ENCODE data around the gene TERF2IP.

Gene TERF2IP, protein sequence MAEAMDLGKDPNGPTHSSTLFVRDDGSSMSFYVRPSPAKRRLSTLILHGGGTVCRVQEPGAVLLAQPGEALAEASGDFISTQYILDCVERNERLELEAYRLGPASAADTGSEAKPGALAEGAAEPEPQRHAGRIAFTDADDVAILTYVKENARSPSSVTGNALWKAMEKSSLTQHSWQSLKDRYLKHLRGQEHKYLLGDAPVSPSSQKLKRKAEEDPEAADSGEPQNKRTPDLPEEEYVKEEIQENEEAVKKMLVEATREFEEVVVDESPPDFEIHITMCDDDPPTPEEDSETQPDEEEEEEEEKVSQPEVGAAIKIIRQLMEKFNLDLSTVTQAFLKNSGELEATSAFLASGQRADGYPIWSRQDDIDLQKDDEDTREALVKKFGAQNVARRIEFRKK

GRCh38 chr16:75647492-75648264 lies at the start of gene TERF2IP, which contains the start of gene KARS1:
Gene TERF2IP (plus strand): TSS chr16:75647773. CDS start chr16:75647883, 110 bp downstream.
Gene KARS1 (minus strand): TSS chr16:75647665. CDS start chr16:75647639, 26 bp downstream.
- DNase-seq: peak; percentile 93

GRCh38 chr16:75599452-75600277 lies 47.9 kb upstream of the TERF2IP start:
- no peak for DNase-seq

DNA sequence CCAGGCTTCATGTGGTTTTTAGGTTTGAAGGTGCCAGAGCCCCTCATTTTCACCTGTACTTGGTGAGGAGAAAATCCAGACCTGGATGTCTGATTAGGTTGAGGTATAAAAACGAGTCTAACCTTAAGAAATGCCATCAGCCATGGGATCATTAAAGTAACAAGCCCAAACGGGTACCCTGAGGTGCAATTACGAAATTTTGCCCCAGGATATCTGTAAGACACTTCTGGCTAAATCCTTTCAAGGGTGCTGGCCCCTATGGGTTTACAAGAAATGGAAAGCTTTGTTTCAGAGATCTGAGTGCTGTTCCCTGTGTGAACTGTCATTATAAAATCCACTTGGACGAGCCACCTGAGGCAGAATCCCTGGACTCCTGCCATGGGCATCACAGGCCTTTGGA lies 44.3 kb upstream of the TERF2IP start:
- no peak for DNase-seq

DNA sequence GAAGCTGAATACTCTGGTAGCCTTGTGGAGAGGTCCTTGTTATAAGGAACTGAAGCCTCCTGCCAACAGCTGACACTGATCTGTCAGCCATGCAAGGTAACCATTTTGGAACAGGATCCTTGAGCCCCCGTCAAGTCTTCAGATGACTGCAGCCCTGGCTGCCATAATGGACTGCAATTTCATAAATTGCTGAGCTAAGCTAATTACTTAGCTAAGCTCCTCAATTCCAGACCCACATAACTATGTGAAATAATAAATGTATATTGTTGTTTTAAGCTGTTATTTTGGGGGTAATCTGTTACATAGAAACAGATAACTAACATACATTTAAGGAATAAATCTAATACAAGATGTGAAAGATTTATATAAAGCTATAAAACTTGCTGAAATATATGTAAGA lies 41.1 kb upstream of the TERF2IP start:
- no peak for DNase-seq

DNA sequence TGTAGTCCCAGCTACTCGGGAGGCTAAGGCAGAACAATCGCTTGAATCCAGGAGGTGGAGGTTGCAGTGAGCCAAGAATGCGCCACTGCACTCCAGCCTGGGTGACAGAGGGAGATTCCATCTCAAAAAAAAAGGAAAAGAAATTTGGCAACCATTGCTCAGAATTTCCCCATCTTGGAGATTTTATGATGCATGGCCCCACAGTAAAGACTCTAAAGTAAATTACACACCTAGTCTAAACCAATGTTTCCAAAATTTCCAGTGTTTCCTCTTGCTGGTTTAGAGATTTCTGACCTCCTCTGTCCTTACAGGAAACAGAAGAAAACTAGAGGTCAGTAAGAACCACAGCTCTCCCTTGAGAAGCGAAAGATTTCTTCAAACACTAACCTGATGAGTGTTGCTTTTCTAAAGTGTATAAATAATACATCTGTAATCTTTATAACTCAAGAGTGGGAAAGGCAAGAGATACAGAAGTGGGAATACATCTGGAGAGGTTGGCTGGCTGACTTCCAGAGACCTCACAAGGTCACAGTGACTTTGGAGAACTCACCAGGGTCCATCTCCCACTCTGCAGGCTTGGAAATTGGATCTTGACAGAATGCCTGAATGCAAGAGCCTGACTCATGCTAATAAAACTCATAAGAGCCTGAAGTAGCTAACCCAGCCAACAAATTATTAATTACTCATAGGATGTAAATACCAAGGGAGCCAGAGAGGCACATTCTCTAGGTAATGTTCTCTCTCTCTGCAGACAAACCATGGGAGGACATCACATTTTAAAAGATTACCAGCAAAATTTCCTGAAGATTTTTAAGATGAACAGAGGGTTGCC lies 33.3 kb upstream of the TERF2IP start:
- DNase-seq: no peak

DNA sequence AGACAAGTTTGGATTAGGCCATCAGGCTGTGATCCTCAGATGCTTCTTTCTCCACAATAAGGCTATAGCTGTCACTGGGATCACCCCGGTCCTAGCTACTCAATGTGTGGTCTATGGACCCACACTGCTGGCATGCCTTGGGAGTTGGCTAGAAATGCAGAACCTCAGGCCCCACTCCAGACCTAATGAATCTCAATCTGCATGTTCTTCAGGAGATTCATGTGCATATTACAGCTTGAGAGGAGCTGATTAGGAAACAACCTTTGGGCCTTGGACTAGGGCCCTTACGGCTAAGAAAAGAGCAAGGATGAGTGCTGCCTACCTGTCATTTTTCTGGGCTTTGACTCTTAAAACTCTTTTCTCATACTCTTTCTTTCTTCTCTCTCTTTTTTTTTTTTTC lies 32.0 kb upstream of the TERF2IP start:
- no peak for DNase-seq

DNA sequence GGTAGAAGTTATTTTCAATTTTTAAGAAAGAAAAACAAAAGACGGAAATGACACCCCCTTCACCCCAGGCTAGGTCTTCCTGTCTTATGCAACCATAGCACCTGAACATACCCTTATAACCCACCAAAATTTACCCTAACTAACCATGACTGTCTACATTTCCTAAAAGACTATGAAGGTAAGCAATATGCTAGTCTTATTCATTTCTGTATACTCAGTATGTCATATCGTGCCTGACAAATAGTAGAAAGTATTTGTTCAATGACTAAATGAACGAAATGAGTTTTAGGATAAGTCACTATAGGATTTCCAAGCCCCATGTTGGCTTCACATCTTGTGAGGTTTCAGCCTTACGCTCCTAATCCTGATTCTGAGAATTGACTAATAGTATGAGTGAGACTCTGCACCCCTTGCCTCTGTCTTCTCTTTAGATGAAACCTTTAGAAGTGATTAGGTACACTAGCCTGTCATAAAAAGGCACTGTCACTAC lies 31.0 kb upstream of the TERF2IP start:
- DNase-seq: no peak

DNA sequence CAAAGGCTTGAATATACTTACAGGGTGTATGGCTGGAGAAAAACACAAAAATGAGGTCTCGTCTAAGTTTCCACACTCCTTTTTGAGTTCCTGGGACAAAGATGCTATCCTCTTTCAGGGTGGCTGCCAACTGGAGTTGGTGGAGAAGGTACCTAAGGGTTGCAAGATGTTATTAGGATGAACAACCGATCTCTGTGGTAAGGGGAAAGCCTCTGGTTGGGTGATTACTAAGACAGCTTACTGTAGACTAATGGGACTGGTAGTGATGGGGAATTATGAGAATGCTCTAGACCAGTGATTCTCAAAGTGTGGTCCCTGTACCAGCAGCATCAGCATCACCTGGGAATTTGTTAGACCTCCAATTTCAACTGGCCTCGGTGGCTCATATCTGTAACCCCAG lies 30.5 kb upstream of the TERF2IP start:
- DNase-seq: no peak

GRCh38 chr16:75618780-75619179 lies 28.8 kb upstream of the TERF2IP start:
- DNase-seq: no peak

GRCh38 chr16:75620326-75621169 lies 27.0 kb upstream of the TERF2IP start:
- peak; percentile 69 for DNase-seq

GRCh38 chr16:75621170-75621477 lies 26.4 kb upstream of the TERF2IP start:
- DNase-seq: no peak

DNA sequence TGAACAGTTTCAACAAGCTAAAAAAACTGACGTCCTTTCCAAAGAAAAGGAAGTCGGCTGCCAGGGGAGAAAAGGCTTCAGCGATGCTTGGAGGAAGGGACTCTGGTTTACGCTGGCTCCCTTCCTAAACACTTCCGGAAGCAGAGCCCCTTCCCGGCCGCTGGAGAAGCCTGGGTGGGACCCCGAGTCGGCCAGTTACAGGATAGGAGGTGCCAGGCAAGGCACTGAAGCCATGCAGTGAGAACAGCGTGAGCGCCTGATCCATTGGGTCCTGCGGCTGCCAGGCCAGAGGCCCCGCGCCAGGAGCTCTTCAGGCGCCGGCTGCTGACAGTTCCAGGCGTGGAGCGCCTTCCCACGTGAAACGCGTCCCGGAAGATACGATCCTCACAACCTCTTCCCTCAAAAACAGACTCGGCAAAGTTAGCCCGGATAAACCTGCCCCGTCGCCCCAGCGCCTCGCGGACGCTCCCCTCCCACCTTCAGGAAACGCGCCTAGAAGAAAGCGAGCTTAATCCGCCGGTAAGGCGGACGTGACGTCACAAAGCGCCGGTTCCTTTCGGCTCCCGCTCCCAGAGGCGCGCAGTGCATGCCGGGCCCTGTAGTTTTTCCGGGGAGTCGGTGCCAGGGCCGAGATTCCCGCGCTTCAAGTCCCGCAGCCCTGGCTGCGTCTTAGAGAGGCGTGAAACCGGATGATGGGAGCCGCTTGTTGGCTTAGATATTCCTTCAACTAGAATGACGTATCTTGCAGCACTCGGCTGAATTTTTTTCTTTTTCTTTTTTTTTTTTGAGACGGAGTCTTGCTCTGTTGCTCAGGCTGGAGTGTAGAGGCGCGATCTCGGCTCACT lies 24.6 kb upstream of the TERF2IP start, which contains the start of gene ADAT1:
TSS of gene ADAT1 (minus strand) at position 521 of the 845 bp plus-strand sequence. CDS start 2,482 bp downstream, outside the sequence.
- peak; percentile 96 for DNase-seq

GRCh38 chr16:75624921-75625334 lies 22.6 kb upstream of the TERF2IP start:
- DNase-seq: no peak

- no peak for DNase-seq
Measured at GRCh38 chr16:75626806-75627205, 20.8 kb upstream of the TERF2IP start.

- DNase-seq: no peak
Measured at GRCh38 chr16:75627851-75628250, 19.7 kb upstream of the TERF2IP start.

DNA sequence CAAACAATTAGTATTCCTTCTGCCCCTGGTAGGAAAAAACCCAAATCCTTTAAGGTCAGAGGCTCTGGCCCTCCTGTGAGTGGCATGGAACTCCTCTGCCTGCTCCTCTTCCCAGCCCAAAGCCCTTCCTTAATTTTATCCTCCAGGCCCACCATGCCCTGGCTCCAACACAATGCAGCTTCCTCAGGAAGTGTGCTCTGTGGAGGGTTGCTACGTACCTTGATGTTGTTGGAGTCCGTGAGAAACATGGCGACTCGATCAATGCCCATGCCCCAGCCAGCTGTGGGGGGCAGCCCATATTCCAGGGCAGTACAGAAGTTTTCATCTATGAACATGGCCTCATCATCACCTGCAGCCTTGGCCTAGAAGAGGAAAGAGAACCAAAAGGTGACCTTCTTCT lies 19.2 kb upstream of the TERF2IP start:
- DNase-seq: no peak

DNA sequence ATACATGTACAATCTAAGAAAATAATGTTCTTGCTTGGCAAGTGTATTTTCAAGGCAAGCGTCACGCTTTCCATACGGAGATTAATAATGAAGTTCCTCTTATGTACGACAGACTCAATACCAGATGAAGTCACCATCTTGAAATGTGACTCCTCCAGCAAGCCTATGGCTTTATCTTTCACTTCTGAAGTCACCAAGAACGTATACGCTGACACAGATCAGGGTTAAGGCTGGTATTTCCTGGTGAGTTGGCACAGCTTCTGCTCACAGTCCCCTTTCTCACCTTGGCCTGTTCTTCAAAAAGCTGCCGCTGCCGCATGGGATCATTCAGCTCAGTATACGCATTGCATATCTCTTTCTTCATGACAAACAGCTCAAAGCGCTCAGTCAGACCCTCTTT lies 18.4 kb upstream of the TERF2IP start:
- no peak for DNase-seq

- no peak for DNase-seq
Measured at GRCh38 chr16:75630052-75630451, 17.5 kb upstream of the TERF2IP start.

DNA sequence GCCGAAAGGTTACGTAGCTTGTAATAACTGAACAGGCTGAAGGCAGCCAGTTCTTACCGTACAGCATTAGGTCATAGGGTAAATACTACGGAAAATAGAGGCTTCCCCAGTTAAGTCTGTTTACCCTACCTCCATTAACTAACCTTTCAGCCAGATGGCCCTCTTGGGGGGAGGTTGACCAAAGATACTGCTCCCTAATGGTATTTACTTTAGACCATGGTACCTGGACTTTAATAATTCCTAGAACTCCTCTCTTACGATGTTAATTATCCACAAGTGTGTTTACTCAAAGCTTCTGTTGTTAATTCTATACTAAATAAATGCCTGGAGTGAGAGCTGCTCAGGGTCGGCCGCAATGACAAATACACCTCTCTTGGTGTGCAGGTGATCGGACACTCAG lies 14.7 kb upstream of the TERF2IP start:
- no peak for DNase-seq

DNA sequence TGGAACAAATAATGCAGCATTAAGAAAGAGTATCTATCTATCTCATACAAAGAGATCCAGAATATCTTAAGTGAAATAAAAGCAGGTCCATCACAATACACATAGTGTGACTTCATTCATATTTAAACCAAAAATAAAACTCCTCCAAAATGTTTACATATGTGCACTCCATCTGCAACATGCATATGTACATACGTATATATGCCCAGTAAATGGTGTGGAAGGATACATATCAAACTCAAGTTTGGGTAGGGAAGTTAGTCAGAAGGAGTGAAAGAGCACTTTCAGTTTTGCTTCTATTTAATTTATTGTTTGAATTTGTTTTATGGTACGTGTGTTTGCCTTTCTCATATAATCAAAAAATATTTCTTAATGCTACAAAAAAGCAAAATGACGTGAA lies 12.5 kb upstream of the TERF2IP start:
- DNase-seq: no peak
